SK-N-SH (cell line): ENCODE measurements around the gene OR8U1.

Experiments
- CHD2 ChIP-seq: fragments of 150-350 bp; IDR thresholded peaks from 2 replicates; pipeline ENCODE4 v1.6.1; 2018; ENCODE audit warnings: low read length; ENCODE audit not compliant: partially characterized antibody
- CTCF ChIP-seq: fragments of 200-600 bp; sonication (generic); IDR thresholded peaks from 2 replicates; pipeline ENCODE4 v1.6.1; 2017; ENCODE audit warnings: antibody characterized with exemption, mild to moderate bottlenecking, moderate library complexity
- EP300 ChIP-seq, 2 experiments: IDR thresholded peaks; 2 replicates each; pipeline versions ENCODE4 v1.4.0 to v1.6.1; 2012; ENCODE audit warnings: borderline replicate concordance in 1 of 2, low read depth in 1 of 2, low read length in 1 of 2
- FOXJ3 ChIP-seq: sonication (generic); formaldehyde crosslinking; IDR thresholded peaks from 2 replicates; pipeline ENCODE4 v1.5.1; 2020; ENCODE audit warnings: mild to moderate bottlenecking, missing genetic modification reagents
- GABPA ChIP-seq: IDR thresholded peaks from 2 replicates; pipeline ENCODE4 v1.4.0; 2012; ENCODE audit warnings: low read depth, mild to moderate bottlenecking
- JUND ChIP-seq: IDR thresholded peaks from 2 replicates; pipeline ENCODE4 v1.4.0; 2012
- RAD21 ChIP-seq: IDR thresholded peaks from 2 replicates; pipeline ENCODE4 v1.6.1; 2012; ENCODE audit warnings: mild to moderate bottlenecking, low read length
- REST ChIP-seq: IDR thresholded peaks from 2 replicates; pipeline ENCODE4 v1.6.1; 2012; ENCODE audit warnings: mild to moderate bottlenecking, low read depth, low read length, moderate library complexity
- RXRA ChIP-seq: IDR thresholded peaks from 2 replicates; pipeline ENCODE4 v1.4.0; 2012; ENCODE audit warnings: low read depth, mild to moderate bottlenecking, borderline replicate concordance
- SIN3A ChIP-seq: IDR thresholded peaks from 2 replicates; pipeline ENCODE4 v1.6.1; 2012; ENCODE audit warnings: low read depth, mild to moderate bottlenecking, low read length, moderate library complexity, borderline replicate concordance
- TAF1 ChIP-seq: IDR thresholded peaks from 2 replicates; pipeline ENCODE4 v1.6.1; 2012; ENCODE audit warnings: low read depth, mild to moderate bottlenecking, low read length, moderate library complexity, borderline replicate concordance
- TCF12 ChIP-seq: IDR thresholded peaks from 2 replicates; pipeline ENCODE4 v1.4.0; 2012
- TF ChIP-seq, protein P1 (sequence below): IDR thresholded peaks from 2 replicates; pipeline ENCODE4 v1.4.0; 2012; ENCODE audit warnings: low read depth, borderline replicate concordance
- TF ChIP-seq, protein P2 (sequence below): IDR thresholded peaks from 2 replicates; pipeline ENCODE4; 2012

GRCh38 chr11:56353991-56354390 lies 21.4 kb upstream of the OR8U1 start, which contains the start of gene OR8J1:
- TF ChIP-seq EP300 (IDR thresholded peaks at IDR 0.05; ENCODE audit: borderline replicate concordance in 1 of 2, low read depth in 1 of 2, low read length in 1 of 2) (no peak), TAF1 (no peak), CTCF (no peak), RXRA (no peak), REST (no peak), SIN3A (no peak), JUND (no peak), TCF12 (no peak), GABPA (no peak), CHD2 (no peak), FOXJ3 (CRISPR knock-in tag) (no peak), RAD21 (no peak)
- TF ChIP-seq, protein P1, sequence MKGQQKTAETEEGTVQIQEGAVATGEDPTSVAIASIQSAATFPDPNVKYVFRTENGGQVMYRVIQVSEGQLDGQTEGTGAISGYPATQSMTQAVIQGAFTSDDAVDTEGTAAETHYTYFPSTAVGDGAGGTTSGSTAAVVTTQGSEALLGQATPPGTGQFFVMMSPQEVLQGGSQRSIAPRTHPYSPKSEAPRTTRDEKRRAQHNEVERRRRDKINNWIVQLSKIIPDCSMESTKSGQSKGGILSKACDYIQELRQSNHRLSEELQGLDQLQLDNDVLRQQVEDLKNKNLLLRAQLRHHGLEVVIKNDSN, result no peak
- TF ChIP-seq, protein P2, sequence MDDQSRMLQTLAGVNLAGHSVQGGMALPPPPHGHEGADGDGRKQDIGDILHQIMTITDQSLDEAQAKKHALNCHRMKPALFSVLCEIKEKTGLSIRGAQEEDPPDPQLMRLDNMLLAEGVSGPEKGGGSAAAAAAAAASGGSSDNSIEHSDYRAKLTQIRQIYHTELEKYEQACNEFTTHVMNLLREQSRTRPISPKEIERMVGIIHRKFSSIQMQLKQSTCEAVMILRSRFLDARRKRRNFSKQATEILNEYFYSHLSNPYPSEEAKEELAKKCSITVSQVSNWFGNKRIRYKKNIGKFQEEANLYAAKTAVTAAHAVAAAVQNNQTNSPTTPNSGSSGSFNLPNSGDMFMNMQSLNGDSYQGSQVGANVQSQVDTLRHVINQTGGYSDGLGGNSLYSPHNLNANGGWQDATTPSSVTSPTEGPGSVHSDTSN, result no peak
